HEK293T (cell line): ENCODE data around the gene TLE4.
A peak's percentile ranks its signal among the peaks of the same experiment; 100 is the strongest.

ENCODE experiments used
- CTCF ChIA-PET: fragments of 350-600 bp; formaldehyde crosslinking; extraction: SDS; loops from one replicate; lab custom pipeline; 2021; ENCODE audit warnings: antibody characterized with exemption, inconsistent platforms; lab: Yijun Ruan, JAX
- POLR2A ChIA-PET: fragments of 350-600 bp; formaldehyde crosslinking; extraction: SDS; loops from one replicate; lab custom pipeline; 2020; ENCODE audit warnings: antibody characterized with exemption, inconsistent platforms; lab: Yijun Ruan, JAX
- DNase-seq: peaks from one replicate; pipeline ENCODE4 v3.0.0; 2012; ENCODE audit warnings: mixed read lengths; ENCODE audit errors: extremely low spot score
- ARNT ChIP-seq: fragments of 450-650 bp; IDR thresholded peaks from 2 replicates; pipeline ENCODE4 v1.6.1; 2017; ENCODE audit warnings: mild to moderate bottlenecking
- BHLHE40 ChIP-seq: fragments of 450-650 bp; IDR thresholded peaks from 2 replicates; pipeline ENCODE4 v1.6.1; 2016; ENCODE audit warnings: mild to moderate bottlenecking, moderate library complexity, borderline replicate concordance
- CTBP1 ChIP-seq: fragments of 450-650 bp; IDR thresholded peaks from 2 replicates; pipeline ENCODE4 v1.6.1; 2016; ENCODE audit warnings: borderline replicate concordance
- ELF4 ChIP-seq: fragments of 450-650 bp; IDR thresholded peaks from 2 replicates; pipeline ENCODE4 v1.6.1; 2017; ENCODE audit warnings: antibody characterized with exemption
- FOXA1 ChIP-seq: fragments of 450-650 bp; IDR thresholded peaks from 2 replicates; pipeline ENCODE4 v1.6.1; 2016; ENCODE audit warnings: mild to moderate bottlenecking
- FOXK2 ChIP-seq: fragments of 450-650 bp; IDR thresholded peaks from 2 replicates; pipeline ENCODE4 v1.6.1; 2016; ENCODE audit warnings: mild to moderate bottlenecking
- FOXM1 ChIP-seq: fragments of 450-650 bp; IDR thresholded peaks from 2 replicates; pipeline ENCODE4 v1.6.1; 2017; ENCODE audit warnings: mild to moderate bottlenecking, borderline replicate concordance
- HDGF ChIP-seq: fragments of 450-650 bp; IDR thresholded peaks from 2 replicates; pipeline ENCODE4 v1.6.1; 2017; ENCODE audit warnings: antibody characterized with exemption, borderline replicate concordance
- L3MBTL2 ChIP-seq: fragments of 450-650 bp; conservative IDR thresholded peaks from 2 replicates; pipeline ENCODE4 v1.6.1; 2016; ENCODE audit warnings: mild to moderate bottlenecking
- LEF1 ChIP-seq: fragments of 450-650 bp; IDR thresholded peaks from 2 replicates; pipeline ENCODE4 v1.6.1; 2017; ENCODE audit warnings: mild to moderate bottlenecking, borderline replicate concordance
- NFRKB ChIP-seq: fragments of 450-650 bp; IDR thresholded peaks from 2 replicates; pipeline ENCODE4 v1.6.1; 2016; ENCODE audit warnings: mild to moderate bottlenecking, moderate library complexity
- SP1 ChIP-seq: fragments of 450-650 bp; IDR thresholded peaks from 2 replicates; pipeline ENCODE4 v1.6.1; 2017
- SUZ12 ChIP-seq: fragments of 450-650 bp; IDR thresholded peaks from 2 replicates; pipeline ENCODE4 v1.6.1; 2016; ENCODE audit warnings: mild to moderate bottlenecking
- TARDBP ChIP-seq: fragments of 450-650 bp; IDR thresholded peaks from 2 replicates; pipeline ENCODE4 v1.6.1; 2016
- ZNF384 ChIP-seq: fragments of 450-650 bp; IDR thresholded peaks from 2 replicates; pipeline ENCODE4 v1.6.1; 2016
- TF ChIP-seq, protein P1 (sequence below): fragments of 450-650 bp; IDR thresholded peaks from 2 replicates; pipeline ENCODE4 v1.6.1; 2016

Gene TLE4

DNA sequence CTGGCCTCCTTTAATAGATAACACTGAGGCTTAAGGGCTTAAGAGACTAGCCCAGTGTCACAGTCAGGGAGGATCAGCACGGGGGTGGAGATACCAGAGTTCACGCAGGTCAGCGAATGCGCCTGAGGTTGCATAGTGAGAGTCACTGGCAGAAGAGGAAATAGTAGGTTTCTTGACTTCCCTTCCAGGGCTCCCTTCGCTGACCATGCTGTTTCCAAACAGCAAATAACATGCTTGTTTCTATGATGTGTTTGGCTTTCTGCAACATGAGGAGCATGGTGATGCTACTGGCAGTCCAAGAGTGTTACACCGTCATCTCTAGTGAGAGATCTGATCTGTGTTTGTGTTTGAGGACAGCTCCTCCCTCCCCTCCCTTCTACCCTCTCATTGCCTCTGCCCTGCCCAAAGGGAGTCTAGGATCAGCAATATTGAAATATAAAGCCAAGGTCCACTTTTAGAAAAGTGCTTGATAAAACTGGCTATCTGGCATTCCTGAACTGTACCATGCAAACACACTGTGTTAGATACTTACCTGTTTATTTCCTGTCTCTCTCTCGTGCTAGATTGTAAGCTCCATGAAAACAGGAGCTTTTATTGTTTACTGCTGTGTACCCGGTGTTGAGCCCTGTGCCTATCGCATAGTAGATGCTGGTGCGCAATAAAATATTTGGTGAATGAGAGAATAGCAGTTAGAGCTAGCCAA, 12.3 kb downstream of the TLE4 start:
- TF ChIP-seq CTBP1 (no peak), FOXK2 (no peak), ZNF384 (no peak), SUZ12 (no peak), TARDBP (no peak), ELF4 (no peak), FOXM1 (no peak), NFRKB (no peak), L3MBTL2 (no peak), FOXA1 (no peak), ARNT (no peak), BHLHE40 (no peak)
- DNase-seq = no peak
- CTCF ChIA-PET = interaction anchor here (0.7 to 1.0 kb wide), 2 partner anchors 10 to 18 kb away, joined by 3 read pairs; no protein-coding TSS in a partner anchor
- POLR2A ChIA-PET = interaction anchor here (9.1 kb wide), 1 partner anchor 13 kb away, joined by 92 read pairs; the partner anchor contains the start of gene TLE4

DNA sequence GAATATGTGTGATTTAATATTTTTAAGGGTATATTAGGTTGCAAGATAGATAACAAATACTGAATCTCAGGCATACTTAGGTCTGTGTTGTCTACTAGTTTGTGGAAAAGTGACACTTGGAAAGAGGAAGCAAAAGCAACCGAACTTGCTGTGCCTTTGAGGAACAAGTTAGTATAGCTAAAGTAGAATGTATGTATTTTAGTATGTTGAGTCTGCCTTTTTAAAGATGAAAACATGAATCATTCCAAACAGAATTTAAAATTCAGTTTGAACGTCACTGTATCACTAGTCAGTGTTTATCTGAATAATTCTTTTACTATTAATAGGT, 12.9 kb downstream of the TLE4 start:
- no peak for TF ChIP-seq NFRKB
- TF ChIP-seq L3MBTL2 = no peak
- no peak for TF ChIP-seq ARNT
- TF ChIP-seq HDGF = no peak
- TF ChIP-seq CTBP1 = no peak
- TF ChIP-seq ELF4 = no peak
- TF ChIP-seq, protein P1, sequence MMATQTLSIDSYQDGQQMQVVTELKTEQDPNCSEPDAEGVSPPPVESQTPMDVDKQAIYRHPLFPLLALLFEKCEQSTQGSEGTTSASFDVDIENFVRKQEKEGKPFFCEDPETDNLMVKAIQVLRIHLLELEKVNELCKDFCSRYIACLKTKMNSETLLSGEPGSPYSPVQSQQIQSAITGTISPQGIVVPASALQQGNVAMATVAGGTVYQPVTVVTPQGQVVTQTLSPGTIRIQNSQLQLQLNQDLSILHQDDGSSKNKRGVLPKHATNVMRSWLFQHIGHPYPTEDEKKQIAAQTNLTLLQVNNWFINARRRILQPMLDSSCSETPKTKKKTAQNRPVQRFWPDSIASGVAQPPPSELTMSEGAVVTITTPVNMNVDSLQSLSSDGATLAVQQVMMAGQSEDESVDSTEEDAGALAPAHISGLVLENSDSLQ = no peak
- no peak for TF ChIP-seq FOXA1
- TF ChIP-seq SP1 = no peak
- CTCF ChIA-PET = interaction anchor here (1.0 kb wide), 1 partner anchor 11 kb away, joined by 3 read pairs; no protein-coding TSS in a partner anchor
- DNase-seq = no peak
- POLR2A ChIA-PET = interaction anchor here (9.1 kb wide), 1 partner anchor 14 kb away, joined by 92 read pairs; the partner anchor contains the start of gene TLE4

DNA sequence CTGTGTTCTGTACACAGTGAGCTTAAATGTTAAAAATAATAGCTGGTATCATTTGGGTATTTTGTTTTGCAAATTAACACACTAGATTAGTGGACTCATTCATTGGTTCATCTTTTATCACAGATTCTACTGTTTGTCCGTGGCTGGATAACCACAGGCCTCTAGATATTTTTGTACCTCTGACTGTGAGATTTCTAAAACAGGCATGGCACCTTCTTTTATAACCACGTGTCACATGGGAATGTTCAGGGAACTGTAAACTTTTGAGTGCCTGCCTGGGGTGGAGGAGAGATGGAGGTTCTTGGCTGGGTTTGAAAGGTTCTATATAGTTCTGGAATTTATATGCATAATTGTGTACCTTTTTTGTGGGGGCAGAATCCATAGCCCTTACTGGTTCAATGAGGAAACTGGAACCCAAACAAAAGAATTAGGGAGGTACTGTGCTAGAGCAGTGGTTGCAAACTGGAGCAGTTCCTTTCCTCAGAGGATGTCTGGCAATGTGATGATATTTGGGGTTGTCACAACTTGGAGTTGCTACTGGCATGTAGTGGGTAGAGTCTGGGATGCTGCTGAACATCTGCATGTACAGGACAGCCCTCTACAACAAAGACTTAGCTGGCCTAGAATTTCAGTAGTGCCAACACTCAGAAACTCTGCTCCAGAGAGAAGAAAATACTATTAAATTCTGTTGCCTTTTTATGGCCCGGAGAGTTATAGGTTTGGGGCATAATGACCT, 16.9 kb downstream of the TLE4 start:
- CTCF ChIA-PET = no interaction called here
- DNase-seq = no peak
- no peak for TF ChIP-seq FOXA1
- TF ChIP-seq NFRKB = no peak
- no peak for TF ChIP-seq TARDBP
- TF ChIP-seq, protein P1 = no peak
- TF ChIP-seq FOXM1 = no peak
- no peak for TF ChIP-seq HDGF
- TF ChIP-seq ZNF384 = no peak
- TF ChIP-seq BHLHE40 = no peak
- no peak for TF ChIP-seq CTBP1
- TF ChIP-seq ARNT = no peak
- TF ChIP-seq LEF1 = no peak
- TF ChIP-seq SUZ12 = no peak
- TF ChIP-seq FOXK2 = no peak
- TF ChIP-seq L3MBTL2 = no peak
- POLR2A ChIA-PET = no interaction called here

DNA sequence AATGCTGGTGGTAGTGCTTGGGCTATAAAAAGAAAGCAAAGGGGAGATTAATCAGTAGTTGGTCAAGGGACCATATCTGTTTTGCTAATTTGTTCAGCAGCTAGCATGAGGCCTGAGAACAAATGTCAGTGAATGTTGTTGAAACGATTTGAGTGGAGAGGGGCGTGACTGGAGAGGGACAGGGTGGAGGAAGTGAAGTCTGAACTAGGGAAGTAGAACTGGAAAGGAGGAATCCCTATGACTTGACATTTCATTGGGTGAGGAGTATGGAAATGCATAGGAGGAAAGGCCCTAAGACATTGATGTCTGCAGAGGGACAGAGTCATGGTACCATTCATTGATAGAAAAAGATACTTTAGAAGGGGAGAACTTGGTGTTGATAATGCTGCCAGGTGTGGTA, 19.7 kb downstream of the TLE4 start:
- ChIA-PET CTCF (no interaction called here), POLR2A (no interaction called here)
- TF ChIP-seq HDGF (no peak), LEF1 (0 out of 2 replicates have a peak, but pooled peaks have one; percentile 13)
- DNase-seq = no peak

DNA sequence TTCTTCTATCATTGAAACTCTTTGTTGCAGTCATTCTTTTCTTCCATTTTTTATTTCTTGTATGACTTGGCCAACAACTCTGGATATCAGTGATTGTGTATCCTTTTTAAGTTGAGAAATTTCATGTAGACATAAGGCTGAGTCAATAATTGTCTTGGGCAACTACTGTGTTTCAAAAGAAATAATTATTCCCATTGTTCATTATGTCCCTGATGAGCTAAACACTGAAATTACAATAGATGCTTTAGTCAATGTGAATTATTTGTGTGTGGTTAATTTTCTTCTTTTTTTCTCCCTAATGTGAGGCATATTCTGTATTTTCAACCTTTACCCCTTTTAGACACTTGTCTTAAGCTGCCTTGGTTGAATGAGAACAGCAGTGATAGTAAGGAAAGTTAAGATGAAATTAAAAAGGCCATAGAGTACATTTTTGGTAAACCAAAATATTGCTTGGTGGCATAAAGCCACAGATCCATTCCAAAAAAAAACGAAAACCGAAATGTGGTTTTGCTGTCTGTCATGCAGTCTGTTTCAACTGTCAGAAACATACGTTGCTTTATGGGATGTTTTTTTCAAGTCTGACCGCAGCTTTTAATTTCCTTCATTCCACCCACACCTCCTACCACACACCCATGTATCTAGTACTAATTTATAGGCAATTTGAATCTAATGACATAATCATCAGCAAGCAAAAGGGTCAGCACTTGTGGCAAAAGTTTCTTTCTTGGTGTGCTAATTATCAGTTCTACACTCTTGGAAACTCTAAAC, 21.1 kb downstream of the TLE4 start:
- ChIA-PET CTCF (no interaction called here), POLR2A (interaction anchor here (1.1 kb wide), 1 partner anchor 11 kb away, joined by 3 read pairs; no protein-coding TSS in a partner anchor)
- no peak for DNase-seq
- TF ChIP-seq, protein P1 = 0 out of 2 replicates have a peak, but pooled peaks have one; percentile 1
- no peak for TF ChIP-seq HDGF
